Upper lobe of left lung (tissue), 6 donors: ENCODE data around the gene ZFYVE9. TPM values are rescaled to one million over a fixed set of nuclear protein-coding genes. Genes with fewer than 3 reads are reported as not detected.

Experiments used
- ATAC-seq, 2 donors: fragments of 200-7000 bp; cut with Tn5 transposase; one replicate each; pipeline ENCODE4 v1.9.1; 2022; ENCODE audit warnings: mild to moderate bottlenecking in 2 of 2, moderate library complexity in 2 of 2; ENCODE audit not compliant: low FRiP score in 2 of 2
- DNase-seq, 2 donors: peaks; one replicate each; pipeline ENCODE4 v3.0.0-alpha.2; 2019 to 2020
- H3K27ac ChIP-seq, 4 donors: fragments of 200-600 bp; sonication (generic); one replicate each; pipeline ENCODE4 v1.5.1; 2016 to 2019
- H3K27me3 ChIP-seq, 4 donors: fragments of 200-600 bp; sonication (generic); one replicate each; pipeline ENCODE4 v1.5.1; 2017 to 2019
- H3K36me3 ChIP-seq, 4 donors: fragments of 200-600 bp; sonication (generic); one replicate each; pipeline ENCODE4 v1.5.1; 2016 to 2019
- H3K4me1 ChIP-seq, 4 donors: fragments of 200-600 bp; sonication (generic); one replicate each; pipeline ENCODE4 v1.5.1; 2018 to 2019
- H3K4me3 ChIP-seq, 4 donors: fragments of 200-600 bp; sonication (generic); one replicate each; pipeline ENCODE4 v1.5.1; 2017 to 2019; ENCODE audit warnings: mild to moderate bottlenecking in 2 of 4, moderate library complexity in 1 of 4
- H3K9me3 ChIP-seq, 4 donors: fragments of 200-600 bp; sonication (generic); one replicate each; pipeline ENCODE4 v1.5.1; 2018 to 2019
- EP300 ChIP-seq, 4 donors: sonication (generic); formaldehyde crosslinking; IDR thresholded peaks; one replicate each; pipeline ENCODE4 v1.5.1; 2017; ENCODE audit warnings: antibody characterized with exemption in 4 of 4, control low read depth in 2 of 4
- POLR2A ChIP-seq, 4 donors: fragments of 450-650 bp; IDR thresholded peaks; one replicate each; pipeline ENCODE4 v1.5.1; 2016 to 2017; ENCODE audit warnings: antibody characterized with exemption in 4 of 4, mild to moderate bottlenecking in 2 of 4
- POLR2AphosphoS5 ChIP-seq, 2 donors: sonication (generic); formaldehyde crosslinking; IDR thresholded peaks; one replicate each; pipeline ENCODE4 v1.5.1; 2017; ENCODE audit warnings: antibody characterized with exemption in 2 of 2
- WGBS, 2 donors: methylation state at CpG; one replicate each; pipeline ENCODE4 v1.1.5; 2017 to 2018; 5-methylcytosine and 5-hydroxymethylcytosine counted together
- total RNA-seq, 6 donors: library from RNA; depleted of rRNA in 4 of 6; stranded (reverse); fragments of >200 nt in 4 of 6; gene quantifications; one replicate each; pipeline versions ENCODE4 v1.1.0 to v1.2.1, GENCODE V29; 2016 to 2021
- TF ChIP-seq, protein P1 (sequence below), 6 experiments: fragments of 450-650 bp in 4 of 6; fragments of 200-600 bp in 2 of 6; sonication (generic) in 2 of 6; IDR thresholded peaks; one replicate each; pipeline ENCODE4 v1.5.1; 2016 to 2019; ENCODE audit warnings: antibody characterized with exemption in 6 of 6
- donor health status: DM: no; HTN: no; CAD: no; lungs with moderate emphysema.
- donor health status: DM: no; HTN: yes; CAD: no; lungs with severe emphysema.

The ZFYVE9 gene
- total RNA-seq, 6 donors from 2014 or later, result 13.4 to 40.3 (median 19.6) TPM

DNA sequence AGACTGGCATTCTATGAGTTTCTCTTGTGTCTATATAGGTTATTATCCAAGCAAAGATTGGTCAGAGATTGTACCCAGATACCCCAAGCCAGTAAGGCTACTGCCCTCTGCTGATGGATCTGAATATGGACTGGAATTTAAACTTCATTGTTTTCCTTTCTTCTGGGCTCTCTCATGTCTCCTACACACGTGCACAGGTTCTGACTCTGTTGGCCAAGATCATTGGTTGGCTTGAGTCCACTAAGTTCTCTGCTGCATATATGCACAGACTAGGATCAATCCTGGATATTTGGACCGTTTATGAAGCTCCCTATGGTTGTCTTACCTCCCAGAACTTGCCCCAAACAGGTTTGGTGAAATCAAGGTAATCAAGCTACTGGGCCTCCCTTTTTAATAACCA is 154.5 kb downstream of the ZFYVE9 start:
- WGBS, 2 donors, result 32 to 33% methylated on average over 2 of the region's 2 CpGs
- Histone ChIP-seq H3K27me3 (no peaks in the 10 kb centered on the region), H3K9me3 (no peaks in the 10 kb centered on the region), H3K4me3 (no peak overlapping the region), H3K36me3 (no peaks in the 10 kb centered on the region), H3K27ac (no peak overlapping the region), H3K4me1 (no peaks in the 10 kb centered on the region)
- ATAC-seq (peak; percentile 72 to 74), DNase-seq (no peak)
- TF ChIP-seq POLR2A (IDR thresholded peaks at IDR 0.05), result no peak
- TF ChIP-seq, protein P1, sequence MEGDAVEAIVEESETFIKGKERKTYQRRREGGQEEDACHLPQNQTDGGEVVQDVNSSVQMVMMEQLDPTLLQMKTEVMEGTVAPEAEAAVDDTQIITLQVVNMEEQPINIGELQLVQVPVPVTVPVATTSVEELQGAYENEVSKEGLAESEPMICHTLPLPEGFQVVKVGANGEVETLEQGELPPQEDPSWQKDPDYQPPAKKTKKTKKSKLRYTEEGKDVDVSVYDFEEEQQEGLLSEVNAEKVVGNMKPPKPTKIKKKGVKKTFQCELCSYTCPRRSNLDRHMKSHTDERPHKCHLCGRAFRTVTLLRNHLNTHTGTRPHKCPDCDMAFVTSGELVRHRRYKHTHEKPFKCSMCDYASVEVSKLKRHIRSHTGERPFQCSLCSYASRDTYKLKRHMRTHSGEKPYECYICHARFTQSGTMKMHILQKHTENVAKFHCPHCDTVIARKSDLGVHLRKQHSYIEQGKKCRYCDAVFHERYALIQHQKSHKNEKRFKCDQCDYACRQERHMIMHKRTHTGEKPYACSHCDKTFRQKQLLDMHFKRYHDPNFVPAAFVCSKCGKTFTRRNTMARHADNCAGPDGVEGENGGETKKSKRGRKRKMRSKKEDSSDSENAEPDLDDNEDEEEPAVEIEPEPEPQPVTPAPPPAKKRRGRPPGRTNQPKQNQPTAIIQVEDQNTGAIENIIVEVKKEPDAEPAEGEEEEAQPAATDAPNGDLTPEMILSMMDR (IDR thresholded peaks at IDR 0.05), result peak; percentile 46 to 70 (median 57)

GRCh38 chr1:52305417-52306226 is 163.7 kb downstream of the ZFYVE9 start:
- ATAC-seq, result no peak
- Histone ChIP-seq H3K4me1 (no peaks in the 10 kb centered on the region), H3K27ac (no peak overlapping the region), H3K27me3 (no peaks in the 10 kb centered on the region), H3K36me3 (peaks cover 0 to 28% (median 3%) of the 10 kb centered on the region in 4 donors), H3K4me3 (no peak overlapping the region), H3K9me3 (no peaks in the 10 kb centered on the region)
- TF ChIP-seq POLR2A (IDR thresholded peaks at IDR 0.05) (no peak), POLR2AphosphoS5 (IDR thresholded peaks at IDR 0.05) (no peak), EP300 (IDR thresholded peaks at IDR 0.05) (no peak)
- TF ChIP-seq, protein P1 (IDR thresholded peaks at IDR 0.05), result no peak
- WGBS, 2 donors, result 92 to 94% methylated on average over 6 to 10 of the region's 13 CpGs
- peak in 1 of 2 donors; percentile 32 for DNase-seq

DNA sequence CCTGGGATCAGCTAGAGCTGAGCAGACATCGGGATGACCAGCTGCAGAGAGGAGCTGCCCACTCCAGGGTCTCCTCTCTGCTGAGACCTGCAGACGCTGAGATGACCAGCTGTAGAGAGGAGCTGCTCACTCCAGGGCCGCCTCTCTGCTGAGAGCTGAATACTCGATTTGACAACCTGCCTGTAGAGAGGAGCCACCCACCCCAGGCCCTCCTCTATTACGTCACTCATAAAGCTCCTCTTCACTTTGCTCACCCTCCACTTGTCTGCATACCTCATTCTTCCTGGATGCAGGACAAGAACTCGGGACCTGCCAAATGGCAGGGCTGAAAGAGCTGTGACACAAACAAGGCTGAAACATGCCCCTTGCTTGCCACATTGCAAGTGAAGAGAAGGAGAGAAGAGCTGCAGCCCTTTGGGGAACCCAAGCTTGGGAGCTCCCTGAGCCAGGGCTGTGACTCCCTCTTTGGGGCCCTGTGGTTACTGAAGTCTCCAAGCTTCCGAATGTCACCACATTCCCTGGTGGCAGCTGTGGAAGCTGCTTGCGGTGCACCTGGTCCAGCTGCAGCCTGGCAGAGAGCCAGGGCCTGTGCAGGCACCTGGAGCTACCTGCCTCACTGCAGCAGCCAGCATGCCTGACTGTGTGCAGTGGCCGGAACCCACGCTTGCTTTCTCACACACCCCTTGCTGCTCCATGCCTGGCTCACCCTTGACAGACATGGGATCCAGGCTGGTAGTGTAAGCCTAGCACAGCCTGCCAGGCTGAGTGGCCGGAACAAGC is 164.5 kb downstream of the ZFYVE9 start:
- Histone ChIP-seq H3K9me3 (no peaks in the 10 kb centered on the region), H3K27ac (no peak overlapping the region), H3K27me3 (no peaks in the 10 kb centered on the region), H3K4me1 (no peaks in the 10 kb centered on the region), H3K36me3 (peaks cover 0 to 30% (median 3%) of the 10 kb centered on the region in 4 donors), H3K4me3 (no peak overlapping the region)
- 85 to 91% methylated on average over 5 to 10 of the region's 11 CpGs for WGBS, 2 donors
- DNase-seq (peak in 1 of 2 donors; percentile 56), ATAC-seq (no peak)
- TF ChIP-seq, protein P1 (IDR thresholded peaks at IDR 0.05), result no peak
- TF ChIP-seq EP300 (IDR thresholded peaks at IDR 0.05) (no peak), POLR2AphosphoS5 (IDR thresholded peaks at IDR 0.05) (no peak), POLR2A (IDR thresholded peaks at IDR 0.05) (no peak)

GRCh38 chr1:52321061-52321460 is 179.2 kb downstream of the ZFYVE9 start:
- DNase-seq (no peak), ATAC-seq (no peak)
- Histone ChIP-seq H3K36me3 (no peaks in the 10 kb centered on the region), H3K4me1 (no peaks in the 10 kb centered on the region), H3K9me3 (no peaks in the 10 kb centered on the region), H3K4me3 (no peak overlapping the region), H3K27me3 (no peaks in the 10 kb centered on the region), H3K27ac (no peak overlapping the region)
- TF ChIP-seq, protein P1 (IDR thresholded peaks at IDR 0.05), result no peak
- TF ChIP-seq POLR2AphosphoS5 (IDR thresholded peaks at IDR 0.05), result no peak
- TF ChIP-seq POLR2A (IDR thresholded peaks at IDR 0.05), result no peak
- TF ChIP-seq EP300 (IDR thresholded peaks at IDR 0.05), result no peak
- 88 to 99% methylated on average over 2 of the region's 2 CpGs for WGBS, 2 donors
